ENCODE data around the gene LXN. TPM values are rescaled to one million over a fixed set of nuclear protein-coding genes. Genes with fewer than 3 reads are reported as not detected.

LXN gene
- total RNA-seq, 4 donors from 2014 or later: 0.42 to 5.5 (median 2.2) TPM

GRCh38 chr3:158644345-158644908 lies 28.0 kb downstream of the LXN start, which contains the start of gene GFM1:
TSS of gene GFM1 (plus strand) at chr3:158644527. CDS start at chr3:158644635, 108 bp downstream.
- Histone ChIP-seq H3K4me3 (peak within 1 kb of the TSS; percentile 75 to 91 (median 77)), H3K9me3 (no peaks in the 10 kb centered on the region), H3K27ac (peak within 1 kb of the TSS; percentile 90 to 96 (median 94)), H3K27me3 (no peaks in the 10 kb centered on the region), H3K36me3 (peaks cover 0 to 23% of the 10 kb centered on the region in 2 donors), H3K4me1 (peaks cover 25 to 39% of the 10 kb centered on the region in 2 donors)
- peak; percentile 100 for ATAC-seq
- TF ChIP-seq POLR2A (IDR thresholded peaks at IDR 0.05): peak; percentile 76 to 84
- peak; percentile 62 to 88 (median 66) for TF ChIP-seq CTCF (IDR thresholded peaks at IDR 0.05 in 4 of 5, conservative IDR thresholded peaks at IDR 0.05 in 1 of 5)
- intact Hi-C loops (cut with DNase I; ENCODE audit: low total_unique reads) (loop anchor here (5.0 kb wide), 4 partner anchors 72 to 1562 kb away; partner anchors contain the start of genes MFSD1 and MLF1), in situ Hi-C loops (cut with MboI; ENCODE audit: low sequenced_read_pairs in 4 of 4) (loop anchor here in 1 of 4 donors (25.0 kb wide), 1 partner anchor 532 kb away; the partner anchor contains the start of genes RSRC1 and SHOX2)
- DNase-seq: peak; percentile 91 to 96

GRCh38 chr3:158642474-158643210 lies 29.8 kb downstream of the LXN start:
- Histone ChIP-seq H3K36me3 (peaks cover 0 to 17% of the 10 kb centered on the region in 2 donors), H3K4me3 (no peak overlapping the region), H3K4me1 (peaks cover 22 to 25% of the 10 kb centered on the region in 2 donors), H3K27me3 (no peaks in the 10 kb centered on the region), H3K27ac (no peak overlapping the region), H3K9me3 (no peaks in the 10 kb centered on the region)
- intact Hi-C loops (cut with DNase I; ENCODE audit: low total_unique reads): loop anchor here (5.0 kb wide), 4 partner anchors 70 to 1560 kb away; partner anchors contain the start of genes MFSD1 and MLF1
- in situ Hi-C loops (cut with MboI; ENCODE audit: low sequenced_read_pairs in 4 of 4): loop anchor here in 1 of 4 donors (25.0 kb wide), 1 partner anchor 530 kb away; the partner anchor contains the start of genes RSRC1 and SHOX2
- DNase-seq (no peak), ATAC-seq (no peak)
- TF ChIP-seq POLR2A (IDR thresholded peaks at IDR 0.05): no peak
- no peak for TF ChIP-seq CTCF (IDR thresholded peaks at IDR 0.05 in 4 of 5, conservative IDR thresholded peaks at IDR 0.05 in 1 of 5)

GRCh38 chr3:158642005-158642404 lies 30.4 kb downstream of the LXN start:
- Histone ChIP-seq H3K4me3 (no peak overlapping the region), H3K9me3 (no peaks in the 10 kb centered on the region), H3K27ac (no peak overlapping the region), H3K36me3 (peaks cover 0 to 12% of the 10 kb centered on the region in 2 donors), H3K4me1 (peaks cover 18 to 20% of the 10 kb centered on the region in 2 donors), H3K27me3 (no peaks in the 10 kb centered on the region)
- DNase-seq (no peak), ATAC-seq (no peak)
- intact Hi-C loops (cut with DNase I; ENCODE audit: low total_unique reads): loop anchor here (5.0 kb wide), 4 partner anchors 70 to 1560 kb away; partner anchors contain the start of genes MFSD1 and MLF1
- TF ChIP-seq CTCF (IDR thresholded peaks at IDR 0.05 in 4 of 5, conservative IDR thresholded peaks at IDR 0.05 in 1 of 5) (no peak), POLR2A (IDR thresholded peaks at IDR 0.05) (no peak)
- in situ Hi-C loops (cut with MboI; ENCODE audit: low sequenced_read_pairs in 4 of 4): loop anchor here in 1 of 4 donors (25.0 kb wide), 1 partner anchor 530 kb away; the partner anchor contains the start of genes RSRC1 and SHOX2

- in situ Hi-C loops (cut with MboI; ENCODE audit: low sequenced_read_pairs in 4 of 4) (loop anchor here in 1 of 4 donors (25.0 kb wide), 1 partner anchor 528 kb away; the partner anchor contains the start of genes RSRC1 and SHOX2), intact Hi-C loops (cut with DNase I; ENCODE audit: low total_unique reads) (loop anchor here (5.0 kb wide), 4 partner anchors 68 to 1558 kb away; partner anchors contain the start of genes MFSD1 and MLF1)
- H3K4me3 ChIP-seq: no peak overlapping the region
- TF ChIP-seq POLR2A (IDR thresholded peaks at IDR 0.05) (no peak), CTCF (IDR thresholded peaks at IDR 0.05 in 4 of 5, conservative IDR thresholded peaks at IDR 0.05 in 1 of 5) (no peak)
- H3K9me3 ChIP-seq: no peaks in the 10 kb centered on the region
- no peaks in the 10 kb centered on the region for H3K36me3 ChIP-seq
- H3K4me1 ChIP-seq: peaks cover 4 to 8% of the 10 kb centered on the region in 2 donors
- ATAC-seq (no peak), DNase-seq (no peak)
- H3K27ac ChIP-seq: no peak overlapping the region
- H3K27me3 ChIP-seq: no peaks in the 10 kb centered on the region
These were observed 31.8 kb downstream of the LXN start for GRCh38 chr3:158640646-158641045.

Data from gastrocnemius medialis (tissue), 4 donors.